HCT116 (cell line): ENCODE results near the gene NTHL1. TPM values are rescaled to one million over a fixed set of nuclear protein-coding genes. Genes with fewer than 3 reads are reported as not detected.
A peak's percentile ranks its signal among the peaks of the same experiment; 100 is the strongest.

Source experiments
- ATAC-seq: fragments of 200-7000 bp; cut with Tn5 transposase; 2 replicates; pipeline ENCODE4 v1.9.1; 2020; ENCODE audit warnings: mild to moderate bottlenecking, moderate library complexity
- BruUV-seq: library from RNA; stranded (reverse); fragments of 400-500 nt; replicated peaks from 2 replicates; lab custom pipeline; 2021; lab: Mats Ljungman, UMichigan
- CTCF ChIA-PET: fragments of 300-600 bp; sonication (Branson Sonifier 250); formaldehyde crosslinking; loops from one replicate; lab custom pipeline; 2021; ENCODE audit warnings: antibody characterized with exemption; lab: Charles Lee
- POLR2A ChIA-PET: fragments of 300-600, 350-600 bp; sonication (Branson Sonifier 250); formaldehyde crosslinking; loops from one replicate; lab custom pipeline; 2021; ENCODE audit warnings: antibody characterized with exemption; lab: Charles Lee
- RAD21 ChIA-PET, 2 experiments: fragments of 300-600 bp; sonication (Branson Sonifier 250); formaldehyde crosslinking; loops; one replicate each; lab custom pipeline; 2023; ENCODE audit warnings: low total read pairs in 2 of 2; ENCODE audit not compliant: uncharacterized antibody in 2 of 2, unreplicated experiment in 2 of 2, low non-redundant PET in 1 of 2; lab: Charles Lee
- DNase-seq: peaks from one replicate; pipeline ENCODE4 v3.0.0-alpha.2; 2010; ENCODE audit warnings: low read depth, low spot score
- H2AFZ ChIP-seq: fragments of 200-600 bp; shearing (Covaris generic), sonication (generic); 2 replicates; pipeline ENCODE4 v1.6.1; 2017; ENCODE audit warnings: low read depth, mixed run types, mixed read lengths, antibody characterized with exemption, low read length; ENCODE audit not compliant: poor library complexity, severe bottlenecking
- H3K27ac ChIP-seq: 2 replicates; pipeline ENCODE4 v1.5.1; 2012; ENCODE audit warnings: low read depth, low read length
- H3K27me3 ChIP-seq: fragments of 200-600 bp; sonication (generic); 2 replicates; pipeline ENCODE4 v1.6.1; 2016; ENCODE audit warnings: mixed run types, low read length, mixed read lengths; ENCODE audit not compliant: insufficient read depth
- H3K36me3 ChIP-seq, 2 experiments: fragments of 200-500 bp in 1 of 2; fragments of 200-600 bp in 1 of 2; sonication (Bioruptor generic) in 1 of 2; sonication (generic) in 1 of 2; 2 replicates each; pipeline versions ENCODE4 v1.5.1 to v1.6.1; 2014 to 2016; ENCODE audit warnings: low read length in 2 of 2, inconsistent platforms in 1 of 2, mixed read lengths in 1 of 2, mixed run types in 1 of 2; ENCODE audit not compliant: insufficient read depth in 2 of 2, control insufficient read depth in 1 of 2
- H3K4me1 ChIP-seq, 2 experiments: fragments of 200-600 bp in 1 of 2; sonication (generic) in 1 of 2; 2 replicates each; pipeline versions ENCODE4 v1.5.1 to v1.6.1; 2012 to 2017; ENCODE audit warnings: low read length in 2 of 2, inconsistent platforms in 1 of 2, mild to moderate bottlenecking in 1 of 2, mixed read lengths in 1 of 2, mixed run types in 1 of 2, moderate library complexity in 1 of 2; ENCODE audit not compliant: insufficient read depth in 2 of 2, control insufficient read depth in 1 of 2
- H3K4me2 ChIP-seq: fragments of 200-600 bp; sonication (generic); 2 replicates; pipeline ENCODE4 v1.6.1; 2017; ENCODE audit warnings: mixed run types, low read length, mixed read lengths
- H3K4me3 ChIP-seq, 2 experiments: fragments of 200-600 bp in 1 of 2; sonication (generic) in 1 of 2; replicated peaks in 1 of 2; 2 replicates each; pipeline ENCODE4 v1.5.1; 2011 to 2016; ENCODE audit warnings: low read length in 2 of 2, control low read depth in 1 of 2, low read depth in 1 of 2, mild to moderate bottlenecking in 1 of 2, mixed read lengths in 1 of 2, mixed run types in 1 of 2
- H3K79me2 ChIP-seq: fragments of 200-600 bp; sonication (generic); 2 replicates; pipeline ENCODE4 v1.6.1; 2017; ENCODE audit warnings: mild to moderate bottlenecking, mixed run types, low read length, moderate library complexity, mixed read lengths; ENCODE audit not compliant: insufficient read depth
- H3K9ac ChIP-seq: fragments of 200-600 bp; sonication (generic); 2 replicates; pipeline ENCODE4 v1.6.1; 2016; ENCODE audit warnings: low read length, mixed read lengths
- H3K9me2 ChIP-seq: fragments of 200-600 bp; sonication (generic), shearing (Covaris generic); 2 replicates; pipeline ENCODE4 v1.6.1; 2017; ENCODE audit warnings: mixed run types, mild to moderate bottlenecking, moderate library complexity; ENCODE audit not compliant: insufficient read depth
- H3K9me3 ChIP-seq, 2 experiments: fragments of 200-500 bp in 1 of 2; fragments of 200-600 bp in 1 of 2; sonication (Bioruptor generic) in 1 of 2; sonication (generic) in 1 of 2; 2 replicates each; pipeline ENCODE4 v1.6.1; 2014 to 2017; ENCODE audit warnings: low read length in 2 of 2, mixed read lengths in 2 of 2, inconsistent platforms in 1 of 2, low read depth in 1 of 2, mild to moderate bottlenecking in 1 of 2, mixed run types in 1 of 2, moderate library complexity in 1 of 2; ENCODE audit not compliant: control insufficient read depth in 1 of 2, insufficient read depth in 1 of 2
- H4K20me1 ChIP-seq: fragments of 200-600 bp; sonication (generic), shearing (Covaris generic); 2 replicates; pipeline ENCODE4 v1.6.1; 2017; ENCODE audit warnings: mixed run types, mild to moderate bottlenecking, moderate library complexity; ENCODE audit not compliant: insufficient read depth
- ATF3 ChIP-seq: IDR thresholded peaks from 2 replicates; pipeline ENCODE4 v1.6.1; 2012
- CTCF ChIP-seq, 3 experiments: fragments of 200-600 bp in 1 of 3; sonication (generic) in 1 of 3; IDR thresholded peaks in 2 of 3; conservative IDR thresholded peaks in 1 of 3; 2 replicates each; pipeline ENCODE4 v1.5.1; 2012 to 2017; ENCODE audit warnings: low read depth in 2 of 3, low read length in 2 of 3, antibody characterized with exemption in 1 of 3, borderline replicate concordance in 1 of 3, control low read depth in 1 of 3, mild to moderate bottlenecking in 1 of 3, mixed read lengths in 1 of 3, mixed run types in 1 of 3, moderate library complexity in 1 of 3; ENCODE audit not compliant: insufficient read depth in 1 of 3
- EZH2phosphoT487 ChIP-seq: fragments of 200-600 bp; IDR thresholded peaks from 2 replicates; pipeline ENCODE4 v1.6.1; 2018; ENCODE audit warnings: antibody characterized with exemption, borderline replicate concordance
- FOSL1 ChIP-seq: IDR thresholded peaks from 2 replicates; pipeline ENCODE4 v1.6.1; 2012; ENCODE audit warnings: low read depth
- MAX ChIP-seq: IDR thresholded peaks from 2 replicates; pipeline ENCODE4 v1.6.1; 2012
- POLR2AphosphoS5 ChIP-seq: IDR thresholded peaks from 2 replicates; pipeline ENCODE4 v1.6.1; 2011; ENCODE audit warnings: mild to moderate bottlenecking, low read depth, low read length, moderate library complexity
- REST ChIP-seq: IDR thresholded peaks from 2 replicates; pipeline ENCODE4 v1.6.1; 2012; ENCODE audit warnings: low read depth
- SRF ChIP-seq: IDR thresholded peaks from 2 replicates; pipeline ENCODE4 v1.6.1; 2012; ENCODE audit warnings: low read depth
- intact Hi-C: fragments of 100-400 bp; cut with micrococcal nuclease; formaldehyde crosslinking; loops from 2 replicates; pipeline ENCODE4 v1.10.0; 2022
- total RNA-seq: library from RNA; stranded (reverse); gene quantifications from one replicate; pipeline ENCODE4 v1.2.1, GENCODE V29; 2021; ENCODE audit not compliant: unreplicated experiment

NTHL1 gene
- total RNA-seq, 1 experiment from 2014 or later, result 40.1 TPM

- ChIA-PET RAD21 (no interaction called here), CTCF (interaction anchor here (1.6 kb wide), 1 partner anchor 12 kb away, joined by 9 read pairs; no protein-coding TSS in a partner anchor), POLR2A (no interaction called here)
- Histone ChIP-seq H3K79me2 (no peaks in the 10 kb centered on the region), H3K27ac (no peak overlapping the region), H4K20me1 (no peaks in the 10 kb centered on the region), H2AFZ (no peak overlapping the region), H3K9ac (no peak overlapping the region), H3K4me3 (no peak overlapping the region), H3K36me3 (peaks cover 0 to 5% of the 10 kb centered on the region in 2 experiments; a peak in 1 of 4 replicates), H3K9me3 (no peaks in the 10 kb centered on the region), H3K4me1 (peaks cover 11 to 34% of the 10 kb centered on the region in 2 experiments; a peak in 3 of 4 replicates), H3K4me2 (peak overlapping the region; percentile 27; the same call in 1 of the 2 replicates), H3K27me3 (no peaks in the 10 kb centered on the region), H3K9me2 (no peaks in the 10 kb centered on the region)
- DNase-seq, result no peak
- intact Hi-C loops, result no loop called here
- ATAC-seq, result no peak
- TF ChIP-seq SRF, result no peak
- TF ChIP-seq REST, result no peak
- no peak for TF ChIP-seq EZH2phosphoT487
- TF ChIP-seq CTCF (IDR thresholded peaks at IDR 0.05 in 2 of 3, conservative IDR thresholded peaks at IDR 0.05 in 1 of 3; ENCODE audit: borderline replicate concordance in 1 of 3, insufficient read depth in 1 of 3, low read depth in 2 of 3, low read length in 2 of 3), result no peak
- no peak for TF ChIP-seq ATF3
- no peak for TF ChIP-seq POLR2AphosphoS5
- TF ChIP-seq MAX, result no peak
- TF ChIP-seq FOSL1, result no peak
- BruUV-seq, result no TSS peak
Measured at GRCh38 chr16:1991588-1991947, 56.1 kb downstream of the NTHL1 start.
